Activated CD8-positive, alpha-beta T cell treated with anti-CD3 and anti-CD28 coated beads for 36 hours (primary cell): ENCODE measurements around the gene DIPK1A. TPM values are rescaled to one million over a fixed set of nuclear protein-coding genes. Genes with fewer than 3 reads are reported as not detected.
A peak's percentile ranks its signal among the peaks of the same experiment; 100 is the strongest.

Source experiments
- ATAC-seq: fragments of 200-7000 bp; cut with Tn5 transposase; one replicate; pipeline ENCODE4 v1.10.0; 2021; ENCODE audit warnings: mild to moderate bottlenecking, moderate library complexity
- CTCF ChIA-PET: fragments of 350-600 bp; sonication (Branson Sonifier 250); formaldehyde crosslinking; loops from one replicate; lab custom pipeline; 2021; ENCODE audit warnings: antibody characterized with exemption; lab: Charles Lee
- POLR2A ChIA-PET: fragments of 350-600 bp; sonication (Branson Sonifier 250); formaldehyde crosslinking; loops from one replicate; lab custom pipeline; 2021; ENCODE audit warnings: antibody characterized with exemption; lab: Charles Lee
- DNase-seq: peaks from one replicate; pipeline ENCODE4 v3.0.0-alpha.2; 2020
- H3K27ac Mint-ChIP-seq: one replicate; pipeline ENCODE4 v1.8.0; 2021; ENCODE audit warnings: mild to moderate bottlenecking, mixed read lengths
- H3K27me3 Mint-ChIP-seq: one replicate; pipeline ENCODE4 v1.8.0; 2021; ENCODE audit warnings: mixed read lengths
- H3K36me3 Mint-ChIP-seq: one replicate; pipeline ENCODE4 v1.8.0; 2021; ENCODE audit warnings: low read depth, mixed read lengths
- H3K4me1 Mint-ChIP-seq: one replicate; pipeline ENCODE4 v1.8.0; 2021; ENCODE audit warnings: low read depth, mixed read lengths
- H3K4me3 Mint-ChIP-seq: one replicate; pipeline ENCODE4 v1.8.0; 2021; ENCODE audit warnings: mild to moderate bottlenecking, moderate library complexity, mixed read lengths
- H3K9me3 Mint-ChIP-seq: one replicate; pipeline ENCODE4 v1.8.0; 2021; ENCODE audit warnings: mixed read lengths
- CTCF ChIP-seq: fragments of 200-600 bp; IDR thresholded peaks from one replicate; pipeline ENCODE4 v1.8.0; 2022; ENCODE audit warnings: antibody characterized with exemption, mild to moderate bottlenecking
- intact Hi-C: fragments of 100-400 bp; cut with micrococcal nuclease; formaldehyde crosslinking; loops from one replicate; pipeline ENCODE4 v1.10.0; 2022
- total RNA-seq, 2 experiments: library from RNA; stranded (reverse); gene quantifications; one replicate each; pipeline ENCODE4 v1.2.3, GENCODE V29; 2021

Gene DIPK1A
- total RNA-seq, 2 experiments from 2014 or later: 8.1 to 9.0 TPM

DNA sequence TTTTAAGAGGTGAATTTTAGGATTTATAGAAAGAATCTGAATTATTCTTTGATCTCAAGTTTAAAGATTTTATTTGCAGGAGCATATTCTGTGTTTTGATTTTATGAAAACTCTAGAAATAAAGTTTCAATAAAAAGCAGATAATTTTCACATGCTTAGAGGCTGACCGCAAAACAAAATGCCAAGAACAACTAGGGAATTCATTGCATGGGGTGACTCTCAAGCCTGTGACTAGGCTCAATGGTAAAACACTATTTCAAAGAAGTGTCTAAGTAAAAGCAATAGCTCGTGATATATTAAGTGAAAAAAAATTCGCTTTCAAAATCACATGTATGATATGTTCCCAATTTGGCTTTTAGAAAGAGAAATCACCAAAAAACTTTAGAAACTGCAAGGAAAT, 79.9 kb downstream of the DIPK1A start:
- Mint-ChIP-seq H3K4me1 (peaks cover 37% of the 10 kb centered on the region), H3K4me3 (no peak overlapping the region), H3K9me3 (no peaks in the 10 kb centered on the region), H3K27ac (no peak overlapping the region), H3K27me3 (no peaks in the 10 kb centered on the region), H3K36me3 (no peaks in the 10 kb centered on the region)
- TF ChIP-seq CTCF: no peak
- DNase-seq (no peak), ATAC-seq (no peak)
- CTCF ChIA-PET: interaction anchor here (1.6 to 3.3 kb wide), 3 partner anchors 8 to 113 kb away, joined by 3 to 15 read pairs (median 6); no protein-coding TSS in a partner anchor
- intact Hi-C loops: no loop called here
- POLR2A ChIA-PET: interaction anchor here (1.0 kb wide), 1 partner anchor 78 kb away, joined by 3 read pairs; no protein-coding TSS in a partner anchor

DNA sequence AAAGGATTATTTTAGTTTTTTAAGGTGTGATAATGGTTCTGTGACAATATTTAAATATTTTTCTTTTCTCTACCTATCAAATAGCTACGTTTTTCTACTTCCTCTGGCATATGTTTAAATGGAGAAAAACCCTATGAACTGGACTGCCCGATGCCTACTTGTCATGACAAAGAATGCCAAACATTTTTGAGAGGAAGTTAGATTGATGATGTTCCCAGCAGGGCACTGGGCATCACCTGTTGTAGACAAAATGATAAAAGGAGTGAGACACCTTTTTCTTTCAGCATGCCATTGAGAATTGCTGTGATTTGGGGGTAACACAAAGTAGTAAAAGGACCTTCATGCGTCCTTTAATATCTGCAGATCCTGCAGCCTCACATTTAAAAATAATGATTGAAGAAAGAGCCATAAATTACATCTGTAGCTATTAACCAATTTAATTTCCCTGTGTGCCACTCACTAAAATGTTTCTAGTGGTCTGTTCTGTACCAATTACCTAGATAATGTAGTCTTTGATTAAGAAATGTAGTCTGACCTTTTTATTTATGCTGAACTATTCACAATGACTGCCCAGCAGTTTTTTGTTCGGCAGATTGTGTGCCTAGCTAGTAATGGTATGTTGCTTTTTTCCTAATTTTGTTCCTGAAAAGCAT, 81.8 kb downstream of the DIPK1A start:
- no peak for TF ChIP-seq CTCF
- H3K27ac Mint-ChIP-seq: no peak overlapping the region
- intact Hi-C loops: no loop called here

GRCh38 chr1:92877792-92878191, 83.5 kb downstream of the DIPK1A start:
- peak overlapping the region; percentile 34 for H3K4me3 Mint-ChIP-seq
- POLR2A ChIA-PET: interaction anchor here (0.7 to 1.3 kb wide), 3 partner anchors 11 to 112 kb away, joined by 3 read pairs; no protein-coding TSS in a partner anchor
- peak overlapping the region; percentile 84 for H3K27ac Mint-ChIP-seq
- CTCF ChIA-PET: interaction anchor here (0.8 to 4.9 kb wide), 9 partner anchors 10 to 116 kb away, joined by 3 to 36 read pairs (median 4); partner anchors contain the start of gene DIPK1A
- peaks cover 4% of the 10 kb centered on the region for H3K9me3 Mint-ChIP-seq
- intact Hi-C loops: no loop called here
- peaks cover 13% of the 10 kb centered on the region for H3K36me3 Mint-ChIP-seq
- ATAC-seq: peak; percentile 66
- peaks cover 25% of the 10 kb centered on the region for H3K4me1 Mint-ChIP-seq
- TF ChIP-seq CTCF: no peak
- H3K27me3 Mint-ChIP-seq: no peaks in the 10 kb centered on the region
- no peak for DNase-seq

More for the DNA sequence above, 81.8 kb downstream of the DIPK1A start:
- no peak for ATAC-seq
- Mint-ChIP-seq H3K9me3 (no peaks in the 10 kb centered on the region), H3K4me3 (no peak overlapping the region), H3K27me3 (no peaks in the 10 kb centered on the region), H3K4me1 (peaks cover 37% of the 10 kb centered on the region), H3K36me3 (peaks cover 5% of the 10 kb centered on the region)
- CTCF ChIA-PET: interaction anchor here (4.9 kb wide), 1 partner anchor 114 kb away, joined by 36 read pairs; no protein-coding TSS in a partner anchor
- no peak for DNase-seq
- POLR2A ChIA-PET: interaction anchor here (0.9 to 1.5 kb wide), 2 partner anchors 22 to 83 kb away, joined by 3 to 4 read pairs; no protein-coding TSS in a partner anchor

DNA sequence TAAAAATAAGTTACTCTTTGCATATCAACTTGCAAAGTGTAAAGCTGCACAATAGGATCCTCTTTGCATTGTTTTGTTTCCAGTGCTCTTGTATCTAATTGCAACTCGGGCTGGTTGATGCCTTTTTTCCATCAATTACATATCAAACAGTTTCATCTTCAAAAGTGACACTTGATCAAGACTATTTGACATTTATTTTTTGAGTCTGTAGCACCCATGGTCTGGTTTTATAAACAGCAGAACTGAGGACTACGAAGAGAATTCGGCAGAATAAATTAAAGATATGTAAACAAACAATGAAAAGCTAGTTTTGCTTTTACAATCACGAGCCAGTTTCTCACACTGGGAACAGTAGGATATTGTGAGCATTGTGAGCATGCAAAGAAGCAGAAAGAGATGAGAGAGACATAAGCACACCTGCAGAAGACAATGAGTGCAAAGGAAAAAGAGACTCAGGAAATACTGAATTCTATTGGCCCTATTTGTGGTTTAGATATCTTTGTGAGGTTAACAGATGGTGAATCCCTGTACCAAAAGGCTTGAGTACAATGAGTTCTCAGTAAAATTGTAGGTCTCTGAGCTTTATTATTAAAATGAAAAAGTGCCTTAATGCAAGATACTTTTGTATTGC, 84.1 kb downstream of the DIPK1A start:
- Mint-ChIP-seq H3K4me1 (peaks cover 20% of the 10 kb centered on the region), H3K36me3 (peaks cover 19% of the 10 kb centered on the region), H3K27ac (peak overlapping the region; percentile 84), H3K9me3 (peaks cover 7% of the 10 kb centered on the region), H3K27me3 (no peaks in the 10 kb centered on the region), H3K4me3 (peak overlapping the region; percentile 34)
- intact Hi-C loops: no loop called here
- ChIA-PET POLR2A (interaction anchor here (0.6 to 1.3 kb wide), 4 partner anchors 9 to 85 kb away, joined by 3 read pairs; no protein-coding TSS in a partner anchor), CTCF (interaction anchor here (0.8 to 4.9 kb wide), 12 partner anchors 8 to 117 kb away, joined by 3 to 36 read pairs (median 4); partner anchors contain the start of gene DIPK1A)
- ATAC-seq (peak; percentile 47), DNase-seq (no peak)
- no peak for TF ChIP-seq CTCF
